HEK293 (cell line): ENCODE measurements around the gene DGKB.

Source experiments
- CTCF ChIA-PET: fragments of 350-600 bp; formaldehyde crosslinking; extraction: SDS; loops from one replicate; lab custom pipeline; 2021; ENCODE audit warnings: antibody characterized with exemption; lab: Yijun Ruan, JAX
- POLR2A ChIA-PET: fragments of 300-600 bp; formaldehyde crosslinking; extraction: SDS; loops from one replicate; lab custom pipeline; 2020; ENCODE audit warnings: antibody characterized with exemption, inconsistent platforms; lab: Yijun Ruan, JAX
- H3K27ac ChIP-seq: fragments of 200-500 bp; sonication (Bioruptor generic); 2 replicates; pipeline ENCODE4 v1.5.1; 2014; ENCODE audit warnings: low read depth, low read length, control low read depth, inconsistent platforms; ENCODE audit errors: extremely low read depth
- H3K36me3 ChIP-seq, 2 experiments: fragments of 200-500 bp in 1 of 2; sonication (Bioruptor generic) in 1 of 2; 1 replicate in 1 of 2; 2 replicates in 1 of 2; pipeline ENCODE4 v1.5.1; 2014 to 2017; ENCODE audit warnings: inconsistent platforms in 2 of 2, low read length in 2 of 2; ENCODE audit not compliant: control insufficient read depth in 2 of 2, insufficient read depth in 1 of 2
- H3K4me1 ChIP-seq: fragments of 200-500 bp; sonication (Bioruptor generic); 2 replicates; pipeline ENCODE4 v1.5.1; 2014; ENCODE audit warnings: mild to moderate bottlenecking, low read length, inconsistent platforms; ENCODE audit not compliant: control insufficient read depth, insufficient read depth
- H3K4me3 ChIP-seq: 2 replicates; pipeline ENCODE4 v1.5.1; 2011; ENCODE audit warnings: low read depth, mild to moderate bottlenecking, control low read depth, low read length, moderate library complexity
- H3K9me3 ChIP-seq: fragments of 200-500 bp; sonication (Bioruptor generic); 2 replicates; pipeline ENCODE4 v1.5.1; 2014; ENCODE audit warnings: low read depth, low read length, inconsistent platforms; ENCODE audit not compliant: control insufficient read depth, insufficient read depth
- PRDM6 ChIP-seq: fragments of 450-650 bp; formaldehyde crosslinking; IDR thresholded peaks from 2 replicates; pipeline ENCODE4 v1.5.1; 2017; ENCODE audit warnings: missing biosample characterization, missing genetic modification characterization
- REST ChIP-seq: fragments of 450-650 bp; formaldehyde crosslinking; IDR thresholded peaks from 2 replicates; pipeline ENCODE4 v1.5.1; 2016; ENCODE audit warnings: missing biosample characterization, missing genetic modification characterization
- SCRT2 ChIP-seq: fragments of 450-650 bp; formaldehyde crosslinking; IDR thresholded peaks from 2 replicates; pipeline ENCODE4 v1.5.1; 2016; ENCODE audit warnings: missing biosample characterization, missing genetic modification characterization
- SP7 ChIP-seq: fragments of 450-650 bp; formaldehyde crosslinking; IDR thresholded peaks from 2 replicates; pipeline ENCODE4 v1.5.1; 2016; ENCODE audit warnings: missing biosample characterization, missing genetic modification characterization
- TCF7L2 ChIP-seq: IDR thresholded peaks from 2 replicates; pipeline ENCODE4 v1.6.1; 2011; ENCODE audit warnings: low read depth, mild to moderate bottlenecking, inconsistent platforms, low read length, moderate library complexity, borderline replicate concordance
- TRIM28 ChIP-seq: IDR thresholded peaks from 2 replicates; pipeline ENCODE4 v1.6.1; 2011; ENCODE audit warnings: low read length, control low read depth, borderline replicate concordance
- ZBTB11 ChIP-seq: fragments of 450-650 bp; formaldehyde crosslinking; conservative IDR thresholded peaks from 2 replicates; pipeline ENCODE4 v1.5.1; 2016; ENCODE audit warnings: low read depth, missing biosample characterization, missing genetic modification characterization
- ZNF16 ChIP-seq: fragments of 450-650 bp; formaldehyde crosslinking; IDR thresholded peaks from 2 replicates; pipeline ENCODE4 v1.5.1; 2016; ENCODE audit warnings: low read depth, missing biosample characterization, missing genetic modification characterization
- ZNF174 ChIP-seq: fragments of 450-650 bp; formaldehyde crosslinking; IDR thresholded peaks from 2 replicates; pipeline ENCODE4 v1.5.0; 2017; ENCODE audit warnings: missing biosample characterization, mild to moderate bottlenecking, missing genetic modification characterization
- ZNF239 ChIP-seq: fragments of 450-650 bp; formaldehyde crosslinking; IDR thresholded peaks from 2 replicates; pipeline ENCODE4 v1.5.1; 2016; ENCODE audit warnings: missing biosample characterization, missing genetic modification characterization
- ZNF248 ChIP-seq: fragments of 450-650 bp; formaldehyde crosslinking; IDR thresholded peaks from 2 replicates; pipeline ENCODE4 v1.5.1; 2017; ENCODE audit warnings: missing biosample characterization, missing genetic modification characterization
- ZNF280C ChIP-seq: fragments of 450-650 bp; formaldehyde crosslinking; IDR thresholded peaks from 2 replicates; pipeline ENCODE4 v1.5.1; 2016; ENCODE audit warnings: missing biosample characterization, missing genetic modification characterization
- ZNF37A ChIP-seq: fragments of 450-650 bp; IDR thresholded peaks from 2 replicates; pipeline ENCODE4 v1.5.1; 2018; ENCODE audit warnings: missing biosample characterization, missing genetic modification characterization
- ZNF398 ChIP-seq: fragments of 450-650 bp; formaldehyde crosslinking; IDR thresholded peaks from 2 replicates; pipeline ENCODE4 v1.5.1; 2017; ENCODE audit warnings: missing biosample characterization, missing genetic modification characterization
- ZNF624 ChIP-seq: fragments of 450-650 bp; formaldehyde crosslinking; IDR thresholded peaks from 2 replicates; pipeline ENCODE4 v1.5.1; 2017; ENCODE audit warnings: missing biosample characterization, missing genetic modification characterization
- ZNF654 ChIP-seq: fragments of 450-650 bp; formaldehyde crosslinking; IDR thresholded peaks from 2 replicates; pipeline ENCODE4 v1.5.1; 2016; ENCODE audit warnings: low read depth, missing biosample characterization, missing genetic modification characterization
- ZSCAN5A ChIP-seq: fragments of 450-650 bp; formaldehyde crosslinking; IDR thresholded peaks from 2 replicates; pipeline ENCODE4 v1.5.1; 2016; ENCODE audit warnings: missing biosample characterization, missing genetic modification characterization

Gene DGKB

GRCh38 chr7:14400271-14400670 lies 502.3 kb downstream of the DGKB start:
- no peaks in the 10 kb centered on the region for H3K36me3 ChIP-seq
- POLR2A ChIA-PET = no interaction called here
- H3K9me3 ChIP-seq = no peaks in the 10 kb centered on the region
- TF ChIP-seq ZNF248 (tag by site-specific recombination) (no peak), ZNF16 (tag by site-specific recombination) (no peak)
- no peak overlapping the region for H3K4me3 ChIP-seq
- CTCF ChIA-PET = no interaction called here
- no peaks in the 10 kb centered on the region for H3K4me1 ChIP-seq
- no peak overlapping the region for H3K27ac ChIP-seq

GRCh38 chr7:14398526-14398925 lies 504.0 kb downstream of the DGKB start:
- Histone ChIP-seq H3K36me3 (no peaks in the 10 kb centered on the region), H3K9me3 (no peaks in the 10 kb centered on the region), H3K27ac (no peak overlapping the region), H3K4me1 (no peaks in the 10 kb centered on the region), H3K4me3 (no peak overlapping the region)
- POLR2A ChIA-PET = no interaction called here
- TF ChIP-seq SP7 = no peak
- TF ChIP-seq ZBTB11 = no peak
- TF ChIP-seq ZNF624 (tag by site-specific recombination) = no peak
- TF ChIP-seq ZNF280C (tag by site-specific recombination) = no peak
- TF ChIP-seq ZNF398 (tag by site-specific recombination) = no peak
- CTCF ChIA-PET = interaction anchor here (0.8 kb wide), 1 partner anchor 10 kb away, joined by 3 read pairs; no protein-coding TSS in a partner anchor

- H3K4me1 ChIP-seq = no peaks in the 10 kb centered on the region
- ChIA-PET CTCF (no interaction called here), POLR2A (no interaction called here)
- no peaks in the 10 kb centered on the region for H3K9me3 ChIP-seq
- no peak overlapping the region for H3K4me3 ChIP-seq
- H3K27ac ChIP-seq = no peak overlapping the region
- no peaks in the 10 kb centered on the region for H3K36me3 ChIP-seq
- TF ChIP-seq SCRT2 = no peak
- no peak for TF ChIP-seq TRIM28
- TF ChIP-seq REST (tag by site-specific recombination) = no peak
- no peak for TF ChIP-seq PRDM6
- TF ChIP-seq ZSCAN5A (tag by site-specific recombination) = no peak
- no peak for TF ChIP-seq ZNF174 (tag by site-specific recombination)
- no peak for TF ChIP-seq ZNF654 (tag by site-specific recombination)
- TF ChIP-seq ZNF239 (tag by site-specific recombination) = no peak
- TF ChIP-seq ZNF37A (tag by site-specific recombination) = no peak
- no peak for TF ChIP-seq TCF7L2
Observed at GRCh38 chr7:14395860-14396259, 506.7 kb downstream of the DGKB start.
